Diencephalon (tissue), 1 donor: ENCODE results near the gene ZNF25. TPM values are rescaled to one million over a fixed set of nuclear protein-coding genes. Genes with fewer than 3 reads are reported as not detected.

Experiments
- small RNA-seq: library from RNA; depleted of rRNA; stranded (forward); fragments of <200 nt; gene quantifications from one replicate; pipeline ENCODE3, GENCODE V24; 2014
- total RNA-seq: library from RNA; depleted of rRNA; stranded (reverse); fragments of >200 nt; gene quantifications from one replicate; pipeline ENCODE4 v1.2.3, GENCODE V29; 2014

The ZNF25 gene
- total RNA-seq: 67.6 TPM

GRCh38 chr10:37976091-37976879 lies at the start of gene ZNF25:
TSS of gene ZNF25 (minus strand) at chr10:37976647. CDS start at chr10:37971722, 4,925 bp downstream.

GRCh38 chr10:38010119-38010903 lies 33.9 kb upstream of the ZNF25 start, which contains the start of gene ZNF33A:
TSS of gene ZNF33A (plus strand) at chr10:38010675. CDS start at chr10:38012342, 1,667 bp downstream.

Small RNA genes within 50 kb of the gene (small RNA-seq; reads per million reads assigned to genes)
- not detected for gene RF00019

Other genes with a start within 250 kb of the ZNF25 start
- 56.1 TPM for gene ZNF248, start 119.0 kb downstream of the ZNF25 start, total RNA-seq
- 57.2 TPM for gene ZNF33A, start 34.0 kb upstream of the ZNF25 start, total RNA-seq
- 32.8 TPM for gene ZNF37A, start 117.7 kb upstream of the ZNF25 start, total RNA-seq